ENCODE measurements around the gene TMEM132A. TPM values are rescaled to one million over a fixed set of nuclear protein-coding genes. Genes with fewer than 3 reads are reported as not detected.

The TMEM132A gene
- total RNA-seq, 1 donor from 2014 or later = 287 TPM

DNA sequence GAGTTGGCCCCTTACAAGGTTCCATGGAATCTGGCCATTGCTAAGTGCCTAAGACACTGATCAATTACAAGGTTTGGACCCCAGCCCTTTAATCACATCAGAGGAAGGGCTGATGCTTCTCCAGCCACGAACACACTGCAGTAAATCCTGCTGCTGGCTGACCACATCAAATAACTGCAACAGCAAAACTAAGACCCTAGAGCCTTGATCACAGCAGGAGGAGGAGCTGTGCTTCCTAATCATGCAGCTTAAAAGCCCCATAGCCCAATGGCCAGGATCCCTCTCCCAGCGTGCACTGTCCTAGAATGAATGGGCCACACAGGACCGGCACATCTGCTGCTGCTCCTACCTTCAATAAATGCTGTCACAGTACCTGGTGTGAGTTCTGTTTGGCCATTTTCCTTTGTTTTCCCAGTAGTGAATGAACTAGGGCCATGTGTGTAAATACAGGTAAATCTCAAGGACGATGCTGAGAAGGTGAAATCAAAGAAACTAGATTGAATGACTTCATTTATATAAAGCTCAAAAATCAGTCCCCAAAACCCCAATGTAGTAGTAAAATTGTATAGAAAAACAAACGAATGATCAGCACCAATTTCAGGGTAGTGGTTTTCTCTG is 44.2 kb upstream of the TMEM132A start:
- TF ChIP-seq, protein P1, sequence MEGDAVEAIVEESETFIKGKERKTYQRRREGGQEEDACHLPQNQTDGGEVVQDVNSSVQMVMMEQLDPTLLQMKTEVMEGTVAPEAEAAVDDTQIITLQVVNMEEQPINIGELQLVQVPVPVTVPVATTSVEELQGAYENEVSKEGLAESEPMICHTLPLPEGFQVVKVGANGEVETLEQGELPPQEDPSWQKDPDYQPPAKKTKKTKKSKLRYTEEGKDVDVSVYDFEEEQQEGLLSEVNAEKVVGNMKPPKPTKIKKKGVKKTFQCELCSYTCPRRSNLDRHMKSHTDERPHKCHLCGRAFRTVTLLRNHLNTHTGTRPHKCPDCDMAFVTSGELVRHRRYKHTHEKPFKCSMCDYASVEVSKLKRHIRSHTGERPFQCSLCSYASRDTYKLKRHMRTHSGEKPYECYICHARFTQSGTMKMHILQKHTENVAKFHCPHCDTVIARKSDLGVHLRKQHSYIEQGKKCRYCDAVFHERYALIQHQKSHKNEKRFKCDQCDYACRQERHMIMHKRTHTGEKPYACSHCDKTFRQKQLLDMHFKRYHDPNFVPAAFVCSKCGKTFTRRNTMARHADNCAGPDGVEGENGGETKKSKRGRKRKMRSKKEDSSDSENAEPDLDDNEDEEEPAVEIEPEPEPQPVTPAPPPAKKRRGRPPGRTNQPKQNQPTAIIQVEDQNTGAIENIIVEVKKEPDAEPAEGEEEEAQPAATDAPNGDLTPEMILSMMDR (conservative IDR thresholded peaks at IDR 0.05; ENCODE audit: low read depth, low read length) = no peak
- no peak overlapping the region for H3K4me3 ChIP-seq (ENCODE audit: low read depth, low read length)
- no peak for DNase-seq (ENCODE audit: low read depth)

DNA sequence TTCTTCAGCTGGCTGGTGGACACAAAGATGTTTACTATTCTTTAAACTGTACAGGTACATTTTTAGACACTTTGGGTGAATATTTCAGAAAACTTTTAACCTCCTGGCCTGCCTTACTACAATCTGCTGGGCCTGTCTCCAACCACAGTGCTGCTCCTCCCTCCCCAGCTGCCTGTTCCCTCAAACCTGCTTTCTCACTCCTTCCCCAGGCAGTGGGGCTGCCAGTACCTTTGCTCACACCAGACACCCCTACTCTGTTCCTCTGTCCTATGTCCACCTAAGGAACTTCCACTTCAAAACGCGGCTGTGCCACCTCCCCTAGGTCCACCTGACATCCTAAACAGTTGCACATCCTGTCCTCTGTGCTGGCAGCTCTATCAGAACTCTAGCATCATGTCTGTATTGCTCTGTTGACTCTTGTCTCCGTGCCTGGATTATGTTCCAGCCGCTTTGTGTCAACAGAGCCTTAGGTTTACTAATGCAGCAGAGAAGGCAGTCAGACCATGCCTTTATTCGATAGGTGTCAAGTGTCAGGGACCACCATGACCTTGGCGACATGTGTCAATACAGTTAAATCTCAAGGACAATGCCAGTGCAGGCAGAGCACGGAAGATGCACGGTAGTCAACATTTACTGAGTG is 43.5 kb upstream of the TMEM132A start:
- no peak for DNase-seq (ENCODE audit: low read depth)
- no peak overlapping the region for H3K4me3 ChIP-seq (ENCODE audit: low read depth, low read length)
- TF ChIP-seq, protein P1 (conservative IDR thresholded peaks at IDR 0.05; ENCODE audit: low read depth, low read length) = no peak

DNA sequence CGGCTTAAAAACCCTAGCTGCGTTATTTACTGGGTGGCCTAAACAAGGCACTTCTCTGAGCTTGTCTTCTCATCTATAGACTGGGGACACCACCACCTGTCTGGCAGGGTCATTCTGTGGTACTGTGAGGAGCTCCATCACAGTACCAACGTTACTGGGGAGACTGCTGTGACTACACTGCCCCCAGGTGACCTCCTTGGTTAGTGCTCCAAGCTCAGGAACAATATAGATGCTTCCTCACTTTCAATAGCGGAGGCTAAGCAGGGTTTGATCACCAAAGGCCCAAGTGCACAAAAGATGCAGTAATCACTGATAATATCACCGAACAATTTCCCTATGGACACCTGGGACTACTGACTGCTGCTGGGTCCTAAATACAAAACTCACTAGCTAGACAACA is 36.7 kb upstream of the TMEM132A start:
- H3K4me3 ChIP-seq (ENCODE audit: low read depth, low read length) = no peak overlapping the region
- TF ChIP-seq, protein P1 (conservative IDR thresholded peaks at IDR 0.05; ENCODE audit: low read depth, low read length) = peak; percentile 83
- DNase-seq (ENCODE audit: low read depth) = no peak

DNA sequence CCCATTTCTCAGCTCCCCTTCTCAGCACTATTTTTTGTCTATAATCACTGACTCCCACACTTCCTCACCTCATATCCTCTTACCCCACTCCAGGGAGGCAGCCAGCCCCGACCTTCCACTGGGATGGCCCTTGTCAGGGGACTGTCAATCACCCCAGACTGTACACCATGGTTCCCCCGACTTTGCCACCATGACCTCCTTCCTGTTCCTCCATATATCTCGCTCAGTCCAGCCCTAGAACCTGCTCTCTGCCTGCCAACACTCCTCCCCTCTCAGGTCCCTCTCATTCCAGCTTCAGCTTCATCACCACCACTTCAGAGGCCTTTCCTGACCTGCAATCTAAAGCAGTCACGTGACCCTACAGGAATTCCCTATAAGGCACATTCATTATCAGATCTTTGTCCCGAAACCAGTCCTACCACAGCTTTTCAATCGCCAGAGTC is 34.4 kb upstream of the TMEM132A start:
- no peak overlapping the region for H3K4me3 ChIP-seq (ENCODE audit: low read depth, low read length)
- TF ChIP-seq, protein P1 (conservative IDR thresholded peaks at IDR 0.05; ENCODE audit: low read depth, low read length) = no peak
- no peak for DNase-seq (ENCODE audit: low read depth)

DNA sequence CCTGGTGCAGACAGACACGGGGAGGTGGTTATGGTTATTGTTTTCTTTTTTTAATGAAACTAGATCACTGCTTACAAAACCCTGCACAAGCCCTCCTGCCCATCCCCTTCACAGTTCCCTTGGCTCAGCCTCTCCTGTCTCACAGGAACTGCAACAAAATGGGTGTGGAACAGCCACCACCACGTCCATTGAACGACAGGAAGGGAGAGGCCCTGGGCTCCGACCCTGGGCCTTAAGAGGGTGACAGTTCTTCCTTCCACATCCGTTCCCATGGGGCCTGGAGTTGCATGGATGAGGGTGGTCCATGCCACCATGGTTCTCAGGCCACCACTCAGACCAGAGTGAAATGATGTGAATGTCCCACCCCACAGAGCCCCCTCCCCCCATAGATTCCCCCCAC is 33.6 kb upstream of the TMEM132A start:
- TF ChIP-seq, protein P1 (conservative IDR thresholded peaks at IDR 0.05; ENCODE audit: low read depth, low read length) = no peak
- no peak overlapping the region for H3K4me3 ChIP-seq (ENCODE audit: low read depth, low read length)
- no peak for DNase-seq (ENCODE audit: low read depth)

DNA sequence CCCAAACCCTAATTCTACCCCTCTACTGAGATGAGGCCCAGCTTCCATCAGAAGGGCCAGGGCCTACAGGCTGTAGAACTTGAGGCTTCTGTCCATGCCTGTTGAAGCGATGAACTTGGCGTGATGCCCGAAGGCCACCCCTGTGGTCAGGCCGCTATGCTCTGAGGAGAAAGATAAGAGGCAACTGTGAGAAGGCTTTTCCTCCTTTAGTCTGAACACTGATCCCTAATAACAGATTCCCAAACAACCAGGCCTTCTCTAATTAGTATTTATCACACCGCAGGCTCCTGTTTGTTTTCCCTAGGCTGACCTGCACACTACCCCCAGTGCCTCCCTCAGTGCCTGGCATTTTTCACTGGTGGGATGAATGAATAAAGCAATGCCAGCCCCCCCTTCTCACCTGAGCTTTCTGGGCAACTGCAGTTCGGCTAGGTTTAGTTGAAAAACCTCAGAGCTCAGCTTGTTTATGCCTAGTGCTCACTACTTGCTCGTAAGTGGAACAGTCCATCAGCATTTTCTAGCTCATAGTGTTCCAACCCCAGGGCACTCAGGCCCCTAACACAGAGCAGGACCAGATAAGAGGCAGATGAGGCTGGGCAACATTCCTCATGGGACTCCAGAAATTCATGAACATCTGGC is 33.0 kb upstream of the TMEM132A start:
- H3K4me3 ChIP-seq (ENCODE audit: low read depth, low read length) = no peak overlapping the region
- DNase-seq (ENCODE audit: low read depth) = no peak
- TF ChIP-seq, protein P1 (conservative IDR thresholded peaks at IDR 0.05; ENCODE audit: low read depth, low read length) = no peak

Data from epithelial cell of proximal tubule (primary cell).